GM19043 (cell line): Measurements from ENCODE around the gene MSMP.
A peak's percentile ranks its signal among the peaks of the same experiment; 100 is the strongest.

ENCODE experiments used
- ATAC-seq: cut with Tn5 transposase; IDR thresholded peaks from one replicate; pipeline ENCODE4 v1.9.1; 2021; ENCODE audit warnings: low read depth; ENCODE audit not compliant: unreplicated experiment

Gene MSMP

DNA sequence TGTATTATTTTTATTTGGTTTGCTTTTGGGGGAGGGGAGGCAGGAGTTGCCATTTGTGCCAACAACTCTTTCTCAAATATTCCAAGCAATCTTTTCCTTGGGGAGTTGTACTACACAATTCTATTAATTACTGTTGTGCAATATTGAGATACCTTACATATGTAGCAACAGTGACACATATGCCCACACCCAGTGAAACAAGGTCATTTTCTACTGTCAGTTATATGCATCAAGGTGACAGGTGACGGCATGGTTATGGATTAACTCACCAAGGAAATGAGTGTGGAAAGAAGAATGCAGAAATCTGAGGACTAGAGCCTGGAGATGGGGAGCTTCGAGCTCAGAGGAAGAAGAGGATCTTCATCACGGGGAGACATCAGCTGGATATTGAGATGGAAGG is 17.9 kb upstream of the MSMP start:
- ATAC-seq: no peak

DNA sequence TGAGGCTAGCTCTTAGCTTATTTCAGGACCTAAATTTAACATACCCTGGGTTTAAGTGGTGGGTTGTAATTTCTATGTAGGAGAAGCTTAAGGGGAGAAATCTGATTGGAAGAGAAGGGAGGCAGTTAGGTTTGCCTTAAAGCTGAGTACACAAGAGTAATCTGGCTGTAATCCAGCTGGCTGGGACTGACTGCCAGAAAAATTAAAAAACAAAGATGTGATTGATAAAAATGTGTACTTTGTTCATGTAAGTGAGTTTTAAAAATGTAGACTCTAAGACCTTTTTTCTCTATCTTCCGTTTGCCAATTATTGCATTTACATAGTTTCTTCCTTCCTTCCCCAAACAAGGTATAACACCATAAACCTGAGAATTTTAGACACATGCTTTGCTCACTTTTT is 17.5 kb upstream of the MSMP start:
- no peak for ATAC-seq

DNA sequence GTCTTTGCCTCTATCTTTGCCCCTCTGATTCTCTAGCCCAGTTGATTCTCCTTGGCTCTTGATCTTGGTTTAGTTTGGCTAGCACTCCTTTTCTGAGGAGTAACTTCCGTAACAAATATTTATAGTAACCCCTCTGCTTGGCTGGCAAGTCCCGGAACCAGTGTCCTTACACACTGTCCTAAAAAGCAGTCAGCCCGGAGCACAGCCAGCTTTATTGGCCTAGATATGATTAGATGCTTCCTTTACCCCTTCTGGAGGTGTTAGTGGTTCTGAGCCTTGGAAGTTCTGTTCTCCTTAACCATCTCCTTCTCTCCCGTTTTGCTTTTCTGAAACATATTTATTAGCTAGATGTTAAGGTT is 17.0 kb upstream of the MSMP start:
- ATAC-seq: no peak

DNA sequence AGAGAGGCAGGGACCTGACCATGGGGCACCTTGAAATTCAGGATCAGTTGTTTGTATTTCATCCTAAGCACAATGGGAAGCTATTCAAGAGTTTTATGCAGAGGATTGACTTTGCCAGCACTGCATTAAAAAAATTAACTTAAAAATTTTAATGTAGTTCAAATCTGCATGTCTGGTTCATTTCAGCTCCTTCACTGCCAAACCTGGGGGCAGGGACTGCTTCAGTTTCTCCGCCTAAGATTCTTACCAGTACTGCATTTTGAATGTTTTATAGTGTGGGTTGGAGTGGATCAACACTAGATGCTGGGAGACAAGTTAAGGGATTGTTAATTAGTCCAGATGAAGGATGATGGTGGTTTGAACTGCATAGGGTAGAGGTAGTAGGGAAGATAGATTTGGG is 15.7 kb upstream of the MSMP start:
- ATAC-seq: no peak

DNA sequence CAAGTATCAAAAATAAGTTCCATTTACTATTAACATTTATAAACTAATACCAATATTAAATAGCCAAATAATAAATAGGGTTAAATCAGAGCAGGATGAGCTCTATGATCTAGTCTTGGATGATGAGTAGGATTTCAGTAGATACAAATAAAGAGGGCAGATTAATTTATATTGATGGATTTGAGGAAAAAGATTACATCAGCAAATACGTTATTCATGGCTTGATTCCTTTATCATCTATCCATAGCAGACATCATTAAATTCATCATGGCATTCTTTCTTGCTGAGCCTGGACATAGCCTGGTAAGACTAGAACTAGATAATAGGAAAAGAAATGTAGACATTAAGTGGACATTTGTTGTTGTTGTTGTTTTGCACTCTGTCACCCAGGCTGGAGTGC is 13.4 kb upstream of the MSMP start:
- no peak for ATAC-seq

DNA sequence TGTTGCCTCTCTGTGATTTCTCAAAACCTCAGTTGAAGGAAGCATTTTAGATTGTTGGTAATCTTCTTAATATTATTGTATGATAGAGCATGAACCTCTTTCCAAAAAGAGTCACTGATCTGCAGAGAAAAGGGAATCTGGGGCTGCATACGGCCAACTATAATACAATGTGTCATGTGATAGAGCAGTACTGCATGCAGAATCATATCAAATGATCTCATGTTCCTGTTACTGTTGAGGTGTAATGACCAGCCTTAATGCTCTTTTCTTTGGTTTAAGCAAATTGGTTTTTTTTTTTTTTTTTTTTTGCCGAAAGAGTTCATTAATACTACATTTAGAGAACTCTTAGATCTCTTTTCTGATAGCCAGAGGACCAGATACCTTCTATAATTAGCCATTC is 12.9 kb upstream of the MSMP start:
- ATAC-seq: no peak

DNA sequence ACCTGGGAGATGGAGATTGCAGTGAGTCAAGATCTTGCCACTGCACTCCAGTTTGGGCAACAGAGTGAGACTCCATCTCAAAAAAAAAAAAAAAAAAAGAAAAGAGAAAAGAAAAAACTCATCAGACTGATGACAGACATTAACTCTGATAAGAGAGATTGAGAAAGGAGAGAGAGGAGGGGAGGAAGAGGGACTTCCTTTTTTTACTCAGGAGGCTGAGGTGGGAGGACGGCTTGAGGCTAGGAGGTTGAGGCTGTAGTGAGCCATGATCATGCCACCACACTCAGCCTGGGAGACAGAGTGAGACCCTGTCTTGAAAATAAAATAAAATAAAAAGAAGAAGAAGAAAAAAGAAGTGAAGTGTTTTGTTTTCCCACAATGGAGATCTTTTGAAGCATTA is 9.7 kb upstream of the MSMP start:
- no peak for ATAC-seq

DNA sequence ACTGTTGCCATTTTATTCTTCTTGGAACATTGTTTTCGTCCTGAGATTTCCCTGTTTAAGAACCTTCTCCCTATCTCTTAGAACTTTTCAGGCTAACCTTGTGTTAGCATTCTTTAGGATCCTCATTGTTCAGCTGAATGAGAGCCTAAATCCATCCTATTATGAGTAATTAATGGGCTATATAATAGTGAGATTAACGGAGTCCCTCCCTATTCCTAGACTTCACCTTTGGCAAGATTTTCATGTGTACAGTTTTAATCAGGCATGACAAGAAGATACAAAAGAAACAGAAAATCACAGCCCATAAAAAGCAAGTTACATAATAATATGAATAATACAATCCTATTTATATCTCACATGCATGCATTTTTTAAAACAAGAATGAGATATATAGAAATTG is 9.1 kb upstream of the MSMP start:
- ATAC-seq: no peak

DNA sequence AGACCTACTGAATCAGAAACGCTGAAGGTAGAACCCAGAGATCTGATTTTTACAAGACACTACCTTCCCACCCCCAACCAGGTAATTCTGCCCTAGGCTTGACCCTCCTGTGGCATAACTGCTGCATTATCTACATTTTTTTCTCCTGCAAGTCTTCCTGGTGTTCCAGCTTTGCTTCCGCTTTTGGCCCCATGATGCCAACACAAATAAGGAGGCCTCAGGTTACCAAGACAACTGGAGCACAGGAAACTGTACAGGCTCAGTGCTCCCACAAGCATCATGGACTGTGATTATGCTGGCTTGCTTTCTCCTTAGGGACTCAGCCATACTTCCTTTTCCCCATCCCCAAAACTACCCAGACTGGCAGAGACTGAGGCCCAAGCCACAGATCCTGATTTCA is 6.6 kb upstream of the MSMP start:
- ATAC-seq: no peak

DNA sequence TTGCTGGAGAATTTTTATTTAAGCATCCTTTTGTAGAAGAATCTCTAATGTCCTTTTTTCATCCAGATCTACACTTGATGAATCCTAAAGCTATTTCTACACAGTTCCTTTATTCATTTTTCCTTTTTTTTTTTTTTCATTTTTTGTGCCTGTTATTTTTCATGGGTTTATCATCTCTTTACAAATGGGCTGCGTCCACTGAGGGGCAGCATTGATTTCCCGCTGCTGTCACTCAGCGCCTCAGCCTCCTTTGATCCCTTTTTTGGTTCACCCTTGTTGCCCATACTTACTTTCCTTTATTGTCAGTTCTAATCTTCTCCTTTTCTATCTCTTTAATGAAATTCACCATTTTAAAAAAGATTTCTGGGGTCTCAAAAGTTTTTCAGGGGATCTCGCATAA is 5.7 kb upstream of the MSMP start:
- ATAC-seq: no peak

DNA sequence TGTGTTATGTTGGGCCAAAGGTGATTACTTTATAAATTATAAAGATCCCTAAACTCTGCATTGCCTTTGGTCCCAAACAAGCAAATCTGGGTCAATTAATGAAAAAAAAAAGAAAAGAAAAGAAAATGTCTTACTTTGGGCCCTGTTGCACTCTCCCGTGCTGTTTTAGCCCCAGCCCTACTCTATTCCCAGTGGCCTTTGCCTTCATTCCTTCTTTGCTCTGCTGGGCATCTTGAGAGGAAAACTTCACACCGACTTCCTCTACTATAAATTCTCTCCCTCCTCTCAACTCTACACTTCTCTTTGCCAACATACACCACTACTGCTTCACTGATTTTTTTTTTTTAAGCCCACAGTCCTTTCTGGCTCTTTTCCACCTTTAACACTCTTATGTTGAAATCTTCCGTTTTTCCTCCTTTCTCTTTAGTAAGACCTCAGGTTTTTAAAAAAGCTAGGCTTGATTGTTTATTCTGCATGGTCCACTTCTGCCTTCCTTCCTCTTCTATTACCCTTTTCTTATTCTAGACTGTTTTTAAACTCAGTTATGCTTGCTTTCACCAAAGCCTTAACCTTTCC is 4.5 kb upstream of the MSMP start:
- no peak for ATAC-seq

DNA sequence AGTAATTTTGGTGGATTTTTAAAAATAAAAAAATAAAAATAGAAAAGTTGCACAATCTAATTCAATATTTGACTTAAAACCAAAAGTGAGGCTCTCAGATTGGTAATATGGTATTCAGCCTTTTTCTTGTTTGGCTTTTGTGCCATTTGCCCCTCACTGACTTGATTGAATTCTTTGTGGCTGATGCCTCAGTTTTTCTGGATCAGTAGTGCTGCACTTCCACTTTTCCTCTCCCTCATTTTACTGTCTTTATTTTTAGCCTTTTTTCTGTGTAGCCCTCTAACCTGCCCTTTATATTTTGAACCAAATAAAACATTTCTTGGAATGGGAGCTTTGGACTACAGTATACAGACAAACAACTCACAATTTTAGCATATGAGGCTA is 3.8 kb upstream of the MSMP start:
- ATAC-seq: no peak

DNA sequence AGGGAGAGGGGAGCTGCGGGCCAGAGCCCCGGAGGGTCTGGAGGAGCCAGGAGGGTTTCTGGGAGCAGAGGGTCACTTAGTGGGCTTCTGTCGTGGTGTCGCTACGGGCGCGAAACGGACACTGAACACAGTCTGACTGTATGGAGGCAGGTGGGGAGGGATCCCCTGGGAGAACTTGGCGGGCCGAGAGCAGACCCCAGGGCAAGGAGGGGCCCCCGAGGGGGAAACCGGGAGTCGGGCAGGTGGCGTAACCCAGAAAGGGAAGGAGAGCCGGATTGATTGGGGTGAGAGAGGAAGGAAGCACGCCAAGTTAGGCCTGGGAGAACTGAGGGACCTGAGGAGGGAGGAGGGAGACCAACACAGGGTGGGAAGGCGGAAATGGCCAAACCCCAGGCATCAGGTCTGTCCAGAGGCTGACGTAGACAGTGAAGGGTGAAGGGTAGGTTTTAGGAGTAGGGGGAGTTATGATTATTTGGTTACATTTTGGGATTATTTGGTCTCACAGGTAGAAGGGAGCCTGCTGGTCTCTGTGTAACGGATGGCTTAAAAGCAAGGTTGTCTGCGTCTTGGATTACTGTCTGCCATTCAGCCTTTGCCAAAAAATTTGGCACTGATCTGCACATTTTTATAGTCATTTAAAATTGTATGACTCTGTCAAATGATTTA is 3.3 kb upstream of the MSMP start:
- ATAC-seq: peak; percentile 47

DNA sequence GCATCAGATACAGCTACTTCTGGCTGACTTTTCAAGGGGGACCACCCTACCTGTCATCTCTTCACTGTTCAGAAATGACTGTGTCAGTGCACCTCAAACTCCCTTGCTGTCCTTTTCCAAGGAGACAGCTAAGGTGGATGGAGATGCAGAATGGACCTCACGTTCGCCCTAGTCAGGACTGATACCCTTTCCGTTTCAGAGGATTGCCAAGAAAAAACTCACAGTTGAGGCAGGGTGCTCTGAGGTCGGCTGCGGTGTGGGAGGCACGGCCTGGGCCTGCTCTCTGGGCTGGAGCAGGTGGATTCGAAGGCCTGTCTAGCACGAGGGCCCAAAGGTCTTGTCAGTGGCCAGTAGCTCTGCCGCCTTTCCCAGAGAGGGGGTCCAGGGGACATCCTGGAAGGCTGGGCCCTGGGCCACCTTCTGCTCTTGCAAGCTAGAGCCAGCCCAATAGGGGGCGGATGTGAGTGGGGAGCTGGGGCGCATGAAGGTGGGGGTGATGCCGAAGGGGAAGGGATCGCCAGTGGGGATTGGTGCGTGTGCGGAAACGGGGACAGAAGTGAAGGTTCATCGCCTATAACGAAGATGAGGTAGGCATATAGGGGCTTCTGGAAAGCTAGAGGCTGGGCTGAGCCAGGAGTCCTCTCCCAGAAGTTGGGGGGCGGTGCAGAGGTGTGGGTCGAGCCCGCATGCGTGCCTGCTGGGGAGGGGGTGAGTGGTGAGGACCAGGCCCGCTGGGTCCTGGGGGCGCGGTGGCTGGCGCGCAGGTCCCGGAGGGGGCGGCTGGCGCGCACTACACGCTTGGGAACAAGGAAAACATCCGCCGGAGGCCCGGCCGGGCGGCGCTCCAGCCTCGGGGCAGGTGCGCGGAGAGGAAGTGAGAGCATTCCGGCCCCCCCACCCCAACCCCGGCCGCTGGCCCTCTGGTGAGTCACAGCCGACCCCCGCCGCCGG is 2.5 kb upstream of the MSMP start:
- peak; percentile 51 for ATAC-seq

DNA sequence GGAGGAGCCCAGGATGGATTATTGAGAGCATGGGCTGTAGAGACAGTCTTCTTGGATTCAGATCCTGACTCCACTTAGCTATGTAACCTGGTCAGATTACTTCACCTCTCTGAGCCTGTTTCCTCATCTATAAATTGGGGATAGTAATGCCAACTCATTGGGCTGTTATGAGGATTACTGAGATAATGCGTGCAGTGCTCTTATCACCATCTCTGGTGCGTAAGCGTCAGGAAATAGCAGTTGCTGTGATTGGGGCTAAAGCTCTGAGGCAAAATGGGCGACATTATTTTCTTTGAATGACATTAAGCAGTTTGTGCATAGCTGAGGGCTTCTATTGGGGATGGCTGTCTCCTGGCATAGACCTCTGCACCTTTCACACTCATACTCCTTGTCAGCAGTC is 995 bp upstream of the MSMP start:
- no peak for ATAC-seq

DNA sequence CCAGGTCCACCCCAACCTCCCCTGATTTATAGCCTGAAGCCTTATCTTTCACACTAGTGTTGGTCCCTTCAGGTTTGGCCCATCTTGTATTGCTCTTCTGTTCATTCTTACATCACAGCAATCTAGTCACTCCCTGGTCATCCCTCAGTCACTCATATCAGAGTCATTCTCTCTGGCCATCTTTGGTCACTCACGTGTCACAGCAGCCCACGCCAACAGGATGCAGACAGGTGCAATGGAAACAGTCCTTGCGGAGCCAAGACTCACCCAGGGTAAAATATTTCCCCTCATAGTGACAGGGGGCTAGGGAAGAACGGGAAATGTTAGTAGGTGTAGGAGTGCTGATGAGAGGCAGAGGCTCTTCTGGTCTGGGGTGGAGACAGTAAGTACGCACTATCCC is 610 bp downstream of the MSMP start:
- no peak for ATAC-seq

DNA sequence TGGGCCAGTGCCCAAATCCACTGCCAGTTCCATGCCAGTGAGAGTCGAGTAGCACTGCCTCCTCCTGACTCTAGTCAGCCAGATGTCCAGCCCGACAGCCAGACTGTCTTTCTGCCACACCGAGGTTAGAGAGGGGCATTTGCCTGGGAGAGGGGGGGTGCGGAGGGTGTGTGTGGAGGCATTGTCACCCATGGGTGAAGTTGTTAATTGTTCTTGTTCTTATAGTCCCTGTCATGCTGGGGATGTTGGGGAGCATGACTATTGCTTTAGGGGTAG is 3.9 kb downstream of the MSMP start:
- ATAC-seq: no peak

DNA sequence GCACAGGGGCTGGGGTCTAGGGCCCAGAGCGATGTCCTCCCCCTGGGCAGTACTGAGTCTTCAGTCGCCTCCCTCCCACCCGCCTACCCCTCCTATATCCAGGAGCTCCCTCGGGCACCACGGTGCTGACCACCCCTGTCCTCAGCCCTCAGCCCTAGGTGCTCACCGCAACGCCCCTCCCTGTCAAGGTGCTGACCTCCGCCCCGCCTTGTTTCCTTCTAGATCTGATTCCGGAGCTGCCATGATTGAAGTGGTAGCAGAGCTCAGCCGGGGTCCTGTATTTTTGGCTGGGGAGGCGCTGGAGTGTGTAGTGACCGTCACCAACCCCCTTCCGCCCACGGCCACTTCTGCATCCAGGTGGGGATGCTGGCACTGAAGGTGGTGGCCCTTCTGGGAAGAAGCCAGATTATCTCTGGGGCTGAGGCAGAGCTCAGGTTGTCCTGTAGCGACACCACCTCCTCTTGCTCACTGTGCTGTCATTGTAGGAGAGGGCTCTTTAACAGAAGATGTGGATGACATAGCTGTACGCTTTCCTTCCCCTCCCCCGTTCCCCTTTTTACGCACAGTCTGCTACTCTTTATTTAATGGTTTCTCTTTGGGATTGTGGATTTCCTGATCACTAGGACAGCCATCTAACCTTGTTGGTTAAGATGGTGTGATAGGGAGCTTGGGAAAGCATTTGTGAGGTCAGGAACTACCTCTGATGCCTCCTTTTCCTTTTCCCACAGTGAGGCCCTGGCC is 4.4 kb downstream of the MSMP start:
- no peak for ATAC-seq

DNA sequence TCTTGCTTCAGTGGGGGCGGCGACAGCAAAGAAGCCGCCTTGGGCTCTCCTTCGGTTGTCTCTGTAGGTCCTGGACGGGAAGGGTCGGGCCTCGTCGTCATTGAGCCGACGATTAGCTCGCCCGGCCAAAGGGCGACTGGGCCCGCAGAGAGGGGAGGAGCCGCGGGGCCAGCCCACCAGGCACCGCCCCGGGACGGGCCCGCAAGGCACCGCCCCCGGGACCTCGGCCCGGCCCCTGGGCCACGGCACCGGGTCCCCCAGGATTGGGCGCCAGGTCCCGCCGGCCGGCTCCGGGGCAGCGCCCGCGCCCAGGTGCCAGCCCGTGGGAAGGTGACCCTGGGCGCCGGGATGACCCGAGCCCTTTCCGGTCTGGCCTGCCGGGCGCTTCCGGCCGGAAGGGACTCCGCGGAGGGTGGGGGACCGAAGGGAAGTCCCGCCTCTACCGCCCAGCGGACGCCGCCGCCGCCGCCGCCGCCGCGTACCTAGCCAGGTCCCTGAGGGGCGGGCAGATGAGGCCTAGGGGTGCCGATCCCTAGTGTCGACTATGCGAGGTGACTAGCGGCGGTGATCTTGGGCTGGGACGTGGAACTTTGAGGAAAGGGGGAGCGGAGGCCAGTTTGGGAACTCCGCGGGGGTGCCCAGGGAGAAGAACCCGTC is 5.1 kb downstream of the MSMP start, which contains the start of the genes GBA2 and RGP1:
TSS of gene GBA2 (minus strand) at position 371 of the 657 bp plus-strand sequence. CDS start 524 bp downstream, outside the sequence.
TSS of gene RGP1 (plus strand) at position 430 of the 657 bp plus-strand sequence. CDS start 469 bp downstream, outside the sequence.
- peak; percentile 74 for ATAC-seq

DNA sequence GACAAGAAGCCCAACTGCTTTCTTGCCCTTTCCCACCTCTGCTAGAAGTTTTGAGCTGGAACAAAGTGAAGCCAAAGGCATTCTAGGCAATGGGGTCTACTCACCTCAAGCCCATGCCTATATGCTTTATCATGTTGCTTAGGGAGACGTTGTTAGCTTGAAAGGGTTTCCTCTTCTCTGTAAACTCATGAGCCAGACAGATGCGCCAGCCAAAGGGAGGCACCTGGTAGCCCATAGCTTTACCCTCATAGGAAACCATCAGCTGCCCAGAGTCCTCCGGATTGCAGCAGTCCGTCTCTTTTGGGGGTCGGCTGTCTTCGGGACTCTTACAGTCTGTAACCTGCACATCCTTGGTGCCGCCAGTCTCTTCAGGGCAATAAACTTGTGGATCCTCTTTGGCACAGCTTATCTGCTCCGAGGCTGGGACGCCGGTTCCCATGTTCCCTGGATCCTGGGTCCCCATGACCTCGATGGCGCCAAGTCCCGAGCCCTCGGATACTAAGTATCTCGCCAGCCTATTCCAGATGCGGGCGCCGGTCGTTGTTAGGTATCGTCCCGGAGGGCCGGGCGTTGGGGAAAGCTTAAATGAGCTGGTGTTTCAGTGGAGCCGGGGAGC is 5.7 kb downstream of the MSMP start:
- ATAC-seq: no peak
